Neuronal stem cell (in vitro differentiated cells): ENCODE measurements around the gene ADRA1B.

Experiments
- DNase-seq: peaks from one replicate; pipeline ENCODE4 v3.0.0-alpha.2; 2013; ENCODE audit warnings: low spot score
- H2AFZ ChIP-seq: one replicate; pipeline ENCODE4 v1.6.1; 2013; ENCODE audit warnings: mild to moderate bottlenecking, low read length, inconsistent platforms
- H2AK5ac ChIP-seq: 2 replicates; pipeline ENCODE4 v1.6.1; 2013; ENCODE audit warnings: low read depth, mild to moderate bottlenecking, inconsistent platforms, low read length, moderate library complexity, mixed read lengths
- H2BK120ac ChIP-seq: 2 replicates; pipeline ENCODE4 v1.6.1; 2013; ENCODE audit warnings: low read depth, mild to moderate bottlenecking, inconsistent platforms, low read length, moderate library complexity, mixed read lengths
- H2BK12ac ChIP-seq: one replicate; pipeline ENCODE4 v1.6.1; 2013; ENCODE audit warnings: low read length, inconsistent platforms
- H2BK15ac ChIP-seq: 2 replicates; pipeline ENCODE4 v1.6.1; 2013; ENCODE audit warnings: mild to moderate bottlenecking, low read length, inconsistent platforms, mixed read lengths
- H2BK5ac ChIP-seq: one replicate; pipeline ENCODE4 v1.6.1; 2013; ENCODE audit warnings: inconsistent platforms, mild to moderate bottlenecking, low read length, moderate library complexity
- H3K14ac ChIP-seq: one replicate; pipeline ENCODE4 v1.6.1; 2013; ENCODE audit warnings: low read length, inconsistent platforms
- H3K18ac ChIP-seq: 2 replicates; pipeline ENCODE4 v1.6.1; 2013; ENCODE audit warnings: low read length, inconsistent platforms
- H3K23ac ChIP-seq: 2 replicates; pipeline ENCODE4 v1.6.1; 2013; ENCODE audit warnings: low read depth, mild to moderate bottlenecking, mixed read lengths, low read length, inconsistent platforms; ENCODE audit not compliant: poor library complexity
- H3K27ac ChIP-seq: replicated peaks from 3 replicates; pipeline ENCODE4 v1.5.1; 2013; ENCODE audit warnings: low read length, inconsistent platforms
- H3K27me3 ChIP-seq, 3 experiments: 2 replicates each; pipeline ENCODE4 v1.6.1; 2013; ENCODE audit warnings: low read length in 3 of 3, mild to moderate bottlenecking in 2 of 3, inconsistent platforms in 1 of 3, low read depth in 1 of 3, mixed read lengths in 1 of 3, moderate library complexity in 1 of 3; ENCODE audit not compliant: control insufficient read depth in 3 of 3, insufficient read depth in 3 of 3
- H3K36me3 ChIP-seq, 2 donors: replicated peaks in 1 of 2; 2 replicates each; pipeline ENCODE4 v1.6.1; 2013; ENCODE audit warnings: low read length in 2 of 2; ENCODE audit not compliant: control insufficient read depth in 2 of 2, insufficient read depth in 2 of 2
- H3K4ac ChIP-seq: 2 replicates; pipeline ENCODE4 v1.6.1; 2013; ENCODE audit warnings: inconsistent platforms, mild to moderate bottlenecking, low read length, moderate library complexity
- H3K4me1 ChIP-seq, 2 donors: 1 replicate in 1 of 2; 2 replicates in 1 of 2; pipeline ENCODE4 v1.6.1; 2013; ENCODE audit warnings: low read length in 2 of 2, low read depth in 1 of 2; ENCODE audit not compliant: control insufficient read depth in 2 of 2, insufficient read depth in 1 of 2
- H3K4me2 ChIP-seq: one replicate; pipeline ENCODE4 v1.6.1; 2013; ENCODE audit warnings: mild to moderate bottlenecking, low read length, inconsistent platforms; ENCODE audit not compliant: insufficient read depth, poor library complexity, severe bottlenecking
- H3K4me3 ChIP-seq, 2 donors: 2 replicates each; pipeline ENCODE4 v1.5.1; 2013; ENCODE audit warnings: low read length in 2 of 2, mild to moderate bottlenecking in 2 of 2, inconsistent platforms in 1 of 2, moderate library complexity in 1 of 2
- H3K79me1 ChIP-seq: one replicate; pipeline ENCODE4 v1.6.1; 2013; ENCODE audit warnings: low read depth, mild to moderate bottlenecking, inconsistent platforms, low read length, moderate library complexity
- H3K9ac ChIP-seq: one replicate; pipeline ENCODE4 v1.6.1; 2013; ENCODE audit warnings: mild to moderate bottlenecking, low read depth, low read length, inconsistent platforms; ENCODE audit not compliant: poor library complexity
- H3K9me3 ChIP-seq, 2 donors: replicated peaks in 1 of 2; 2 replicates each; pipeline versions ENCODE3 to v1.6.1; 2013; ENCODE audit warnings: low read length in 2 of 2, mild to moderate bottlenecking in 2 of 2, inconsistent platforms in 1 of 2, low read depth in 1 of 2, mixed read lengths in 1 of 2, moderate library complexity in 1 of 2; ENCODE audit not compliant: control insufficient read depth in 2 of 2, insufficient read depth in 1 of 2
- H4K8ac ChIP-seq: one replicate; pipeline ENCODE4 v1.6.1; 2013; ENCODE audit warnings: low read depth, mild to moderate bottlenecking, inconsistent platforms, low read length, moderate library complexity
- H4K91ac ChIP-seq: one replicate; pipeline ENCODE4 v1.6.1; 2013; ENCODE audit warnings: low read length, low read depth, mild to moderate bottlenecking, inconsistent platforms; ENCODE audit not compliant: poor library complexity
- WGBS, 2 donors: extraction: QIAGEN DNeasy Blood & Tissue Kit; methylation state at CpG; one replicate each; pipeline ENCODE4 v1.1.7; 2013; ENCODE audit warnings: missing lambda C conversion rate in 2 of 2, mixed read lengths in 1 of 2; ENCODE audit not compliant: insufficient read length in 2 of 2, insufficient replicate concordance in 1 of 2; ENCODE audit errors: extremely low coverage in 2 of 2; 5-methylcytosine and 5-hydroxymethylcytosine counted together

The ADRA1B gene

DNA sequence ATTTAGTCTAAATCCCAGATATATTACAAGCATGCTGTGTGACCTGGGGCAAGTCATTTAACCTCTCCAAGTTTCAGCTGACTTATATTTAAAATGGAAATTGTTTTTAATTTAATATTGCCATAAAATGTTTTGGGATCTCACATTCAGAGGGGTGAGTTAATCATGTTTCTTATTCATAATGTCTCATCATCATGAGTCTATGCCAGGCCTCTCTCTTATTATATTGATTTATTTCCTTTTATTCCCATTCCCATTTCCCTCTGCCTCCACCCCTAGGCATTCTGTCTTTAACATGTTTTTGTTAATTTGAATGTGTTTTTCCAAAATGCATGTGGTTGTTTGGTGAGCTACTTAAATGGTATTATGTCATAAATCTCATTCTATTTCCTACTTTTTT lies 53.7 kb downstream of the ADRA1B start:
- no peak overlapping the region for H3K27ac ChIP-seq
- peaks cover 2 to 3% of the 10 kb centered on the region in 2 donors for H3K9me3 ChIP-seq
- no peak overlapping the region for H2AFZ ChIP-seq
- no peaks in the 10 kb centered on the region for H3K79me1 ChIP-seq
- no peak for DNase-seq
- no peak overlapping the region for H3K4ac ChIP-seq
- peaks cover 10 to 63% (median 36%) of the 10 kb centered on the region in 3 experiments for H3K27me3 ChIP-seq
- no peak overlapping the region for H4K8ac ChIP-seq
- H3K9ac ChIP-seq: no peak overlapping the region
- H2BK5ac ChIP-seq: no peak overlapping the region
- H2BK15ac ChIP-seq: no peak overlapping the region
- no peak overlapping the region for H2BK12ac ChIP-seq
- H2BK120ac ChIP-seq: no peak overlapping the region
- H3K4me1 ChIP-seq: peaks cover 0 to 1% of the 10 kb centered on the region in 2 donors
- no peaks in the 10 kb centered on the region for H3K36me3 ChIP-seq
- no peak overlapping the region for H3K4me3 ChIP-seq
- no peak overlapping the region for H3K4me2 ChIP-seq
- H2AK5ac ChIP-seq: no peak overlapping the region
- H3K18ac ChIP-seq: no peak overlapping the region
- H3K23ac ChIP-seq: no peak overlapping the region
- H4K91ac ChIP-seq: no peak overlapping the region
- H3K14ac ChIP-seq: no peak overlapping the region

DNA sequence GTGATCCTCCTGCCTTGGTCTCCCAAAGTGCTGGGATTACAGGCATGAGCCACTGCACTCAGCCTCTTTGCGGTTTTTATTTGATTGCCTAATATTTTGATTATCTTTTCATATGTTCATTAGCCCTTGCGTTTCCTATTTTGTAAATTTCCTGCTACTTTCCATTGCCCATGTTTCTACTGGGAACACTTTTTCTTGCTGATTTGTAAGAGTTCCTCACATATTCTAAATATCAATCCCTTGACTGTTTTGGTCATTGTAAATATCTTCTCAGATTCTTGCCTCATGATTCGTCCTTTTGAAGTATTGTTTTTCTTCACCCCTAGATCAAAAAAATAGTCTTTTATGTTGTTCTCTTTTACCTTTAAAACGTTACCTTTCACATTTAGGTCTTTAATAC lies 54.8 kb downstream of the ADRA1B start:
- peaks cover 2 to 3% of the 10 kb centered on the region in 2 donors for H3K9me3 ChIP-seq
- H3K4me3 ChIP-seq: no peak overlapping the region
- H2BK5ac ChIP-seq: no peak overlapping the region
- H2AFZ ChIP-seq: no peak overlapping the region
- no peak for DNase-seq
- H3K4me1 ChIP-seq: peaks cover 0 to 1% of the 10 kb centered on the region in 2 donors
- no peak overlapping the region for H3K4me2 ChIP-seq
- H3K9ac ChIP-seq: no peak overlapping the region
- no CpG with 5 or more reads among the region's 4 CpGs for WGBS, 2 donors
- no peak overlapping the region for H2BK15ac ChIP-seq
- H3K4ac ChIP-seq: no peak overlapping the region
- no peak overlapping the region for H4K91ac ChIP-seq
- no peak overlapping the region for H3K23ac ChIP-seq
- no peak overlapping the region for H2AK5ac ChIP-seq
- peaks cover 10 to 72% (median 36%) of the 10 kb centered on the region in 3 experiments for H3K27me3 ChIP-seq
- H3K79me1 ChIP-seq: no peaks in the 10 kb centered on the region
- no peak overlapping the region for H2BK120ac ChIP-seq
- H3K36me3 ChIP-seq: no peaks in the 10 kb centered on the region
- no peak overlapping the region for H3K27ac ChIP-seq
- no peak overlapping the region for H3K14ac ChIP-seq
- no peak overlapping the region for H2BK12ac ChIP-seq
- H4K8ac ChIP-seq: no peak overlapping the region
- H3K18ac ChIP-seq: no peak overlapping the region

DNA sequence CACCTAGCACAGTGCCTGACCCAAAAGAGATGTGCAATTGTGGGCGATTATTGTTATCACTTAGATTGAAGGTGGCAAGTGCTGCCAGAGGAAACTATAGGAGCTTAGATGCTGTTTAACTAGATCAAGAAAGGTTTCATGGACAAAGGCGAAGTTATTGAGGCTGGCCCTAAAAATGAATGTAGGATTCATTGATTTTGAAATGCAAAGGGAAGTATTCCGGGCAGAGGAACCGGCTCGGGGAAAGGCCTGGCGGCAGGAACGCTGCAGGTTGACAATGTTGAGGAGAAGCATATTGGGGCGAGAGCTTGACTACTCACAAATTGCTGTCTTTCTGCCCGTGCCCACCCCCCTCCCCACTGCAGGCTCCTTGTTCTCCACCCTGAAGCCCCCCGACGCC lies 55.2 kb downstream of the ADRA1B start:
- H3K79me1 ChIP-seq: no peaks in the 10 kb centered on the region
- no peak overlapping the region for H2BK15ac ChIP-seq
- H3K4me1 ChIP-seq: peaks cover 0 to 1% of the 10 kb centered on the region in 2 donors
- no peak overlapping the region for H3K4ac ChIP-seq
- H4K8ac ChIP-seq: no peak overlapping the region
- no peak overlapping the region for H3K23ac ChIP-seq
- peak overlapping the region; percentile 73 for H3K4me2 ChIP-seq
- peak overlapping the region in 1 of 2 donors; percentile 73 for H3K4me3 ChIP-seq
- H3K14ac ChIP-seq: no peak overlapping the region
- H3K27me3 ChIP-seq: peaks cover 10 to 72% (median 36%) of the 10 kb centered on the region in 3 experiments
- no peak overlapping the region for H2AK5ac ChIP-seq
- no peak overlapping the region for H2BK12ac ChIP-seq
- no peak overlapping the region for H4K91ac ChIP-seq
- no peak overlapping the region for H3K27ac ChIP-seq
- peak overlapping the region; percentile 68 for H2AFZ ChIP-seq
- no CpG with 5 or more reads among the region's 11 CpGs for WGBS, 2 donors
- H3K9me3 ChIP-seq: peaks cover 2 to 3% of the 10 kb centered on the region in 2 donors
- no peak for DNase-seq
- no peak overlapping the region for H2BK120ac ChIP-seq
- peak overlapping the region; percentile 47 for H3K9ac ChIP-seq
- no peaks in the 10 kb centered on the region for H3K36me3 ChIP-seq
- H2BK5ac ChIP-seq: no peak overlapping the region
- H3K18ac ChIP-seq: no peak overlapping the region

DNA sequence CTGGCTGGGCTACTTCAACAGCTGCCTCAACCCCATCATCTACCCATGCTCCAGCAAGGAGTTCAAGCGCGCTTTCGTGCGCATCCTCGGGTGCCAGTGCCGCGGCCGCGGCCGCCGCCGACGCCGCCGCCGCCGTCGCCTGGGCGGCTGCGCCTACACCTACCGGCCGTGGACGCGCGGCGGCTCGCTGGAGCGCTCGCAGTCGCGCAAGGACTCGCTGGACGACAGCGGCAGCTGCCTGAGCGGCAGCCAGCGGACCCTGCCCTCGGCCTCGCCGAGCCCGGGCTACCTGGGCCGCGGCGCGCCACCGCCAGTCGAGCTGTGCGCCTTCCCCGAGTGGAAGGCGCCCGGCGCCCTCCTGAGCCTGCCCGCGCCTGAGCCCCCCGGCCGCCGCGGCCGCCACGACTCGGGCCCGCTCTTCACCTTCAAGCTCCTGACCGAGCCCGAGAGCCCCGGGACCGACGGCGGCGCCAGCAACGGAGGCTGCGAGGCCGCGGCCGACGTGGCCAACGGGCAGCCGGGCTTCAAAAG lies 55.7 kb downstream of the ADRA1B start:
- Histone ChIP-seq H2BK15ac (no peak overlapping the region), H3K4ac (no peak overlapping the region), H3K23ac (no peak overlapping the region), H3K9ac (peak overlapping the region; percentile 77), H3K79me1 (no peaks in the 10 kb centered on the region), H3K4me1 (peaks cover 0 to 1% of the 10 kb centered on the region in 2 donors), H4K91ac (no peak overlapping the region), H3K14ac (peak overlapping the region; percentile 25), H2BK120ac (no peak overlapping the region), H3K9me3 (peaks cover 2 to 3% of the 10 kb centered on the region in 2 donors), H3K18ac (peak overlapping the region; percentile 61), H3K4me2 (peak overlapping the region; percentile 73), H3K36me3 (no peaks in the 10 kb centered on the region), H4K8ac (no peak overlapping the region), H3K27me3 (peaks cover 10 to 77% (median 36%) of the 10 kb centered on the region in 3 experiments), H2BK12ac (no peak overlapping the region), H3K27ac (no peak overlapping the region), H3K4me3 (peak overlapping the region in 1 of 2 donors; percentile 73), H2BK5ac (no peak overlapping the region), H2AFZ (peak overlapping the region; percentile 68), H2AK5ac (no peak overlapping the region)
- DNase-seq: no peak
- no CpG with 5 or more reads among the region's 76 CpGs for whole genome bisulfite sequencing, 2 donors
